HFF-Myc (cell line): ENCODE results near the gene SLC17A5.

Experiments
- DNase-seq: peaks from one replicate; pipeline ENCODE4 v3.0.0-alpha.2; 2011; ENCODE audit warnings: low read depth; ENCODE audit errors: extremely low read depth
- H3K4me3 ChIP-seq: replicated peaks from 2 replicates; pipeline ENCODE4 v1.5.1; 2011; ENCODE audit warnings: low read depth, mild to moderate bottlenecking, control low read depth, low read length
- TF ChIP-seq, protein P1 (sequence below): IDR thresholded peaks from 2 replicates; pipeline ENCODE4 v1.5.1; 2012; ENCODE audit warnings: mild to moderate bottlenecking, low read depth, low read length, control low read depth; ENCODE audit errors: missing control alignments

SLC17A5 gene, protein sequence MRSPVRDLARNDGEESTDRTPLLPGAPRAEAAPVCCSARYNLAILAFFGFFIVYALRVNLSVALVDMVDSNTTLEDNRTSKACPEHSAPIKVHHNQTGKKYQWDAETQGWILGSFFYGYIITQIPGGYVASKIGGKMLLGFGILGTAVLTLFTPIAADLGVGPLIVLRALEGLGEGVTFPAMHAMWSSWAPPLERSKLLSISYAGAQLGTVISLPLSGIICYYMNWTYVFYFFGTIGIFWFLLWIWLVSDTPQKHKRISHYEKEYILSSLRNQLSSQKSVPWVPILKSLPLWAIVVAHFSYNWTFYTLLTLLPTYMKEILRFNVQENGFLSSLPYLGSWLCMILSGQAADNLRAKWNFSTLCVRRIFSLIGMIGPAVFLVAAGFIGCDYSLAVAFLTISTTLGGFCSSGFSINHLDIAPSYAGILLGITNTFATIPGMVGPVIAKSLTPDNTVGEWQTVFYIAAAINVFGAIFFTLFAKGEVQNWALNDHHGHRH

DNA sequence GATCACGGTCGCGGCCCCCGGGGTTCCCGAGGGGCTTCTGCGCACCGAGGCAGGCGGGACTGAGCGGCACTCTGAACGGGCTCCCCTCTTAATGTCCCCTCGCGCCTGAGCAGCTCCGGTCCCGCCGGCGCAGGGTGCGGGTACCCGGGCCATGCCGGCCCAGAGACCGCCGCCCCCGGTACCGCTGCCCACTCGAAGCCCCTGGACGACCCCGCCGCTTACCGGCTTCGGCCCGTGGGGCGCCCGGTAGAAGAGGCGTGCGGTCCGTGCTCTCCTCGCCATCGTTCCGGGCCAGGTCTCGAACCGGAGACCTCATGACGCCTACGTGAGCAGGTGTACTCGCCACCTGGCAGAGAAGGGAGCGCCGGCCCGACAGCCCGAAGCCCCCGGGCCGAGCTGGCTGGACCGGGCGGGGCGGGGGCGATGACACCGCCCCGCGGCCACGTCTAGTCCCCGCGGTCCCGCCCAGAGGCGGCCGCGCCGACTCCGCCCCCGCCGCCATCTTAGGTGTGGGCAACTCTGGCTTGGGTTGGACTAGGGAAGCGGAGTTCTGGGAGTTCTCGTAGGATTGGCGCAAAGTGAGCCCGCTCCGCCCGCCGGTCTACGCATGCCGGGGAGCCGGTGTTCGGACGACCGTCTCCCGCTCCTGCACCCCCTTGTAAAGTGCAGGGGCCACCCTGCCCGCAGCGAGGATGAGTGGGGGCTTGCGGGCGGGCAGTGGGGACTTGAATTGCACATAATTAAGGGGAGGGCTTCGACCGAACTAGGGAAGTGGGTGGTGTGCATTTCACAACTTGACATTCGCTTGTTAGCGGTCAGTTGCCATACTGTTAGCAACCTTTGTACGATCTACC is at the start of gene SLC17A5:
TSS of gene SLC17A5 (minus strand) at position 422 of the 854 bp plus-strand sequence. CDS start at position 316, 106 bp downstream.
- DNase-seq = peak; percentile 73
- H3K4me3 ChIP-seq = peak within 1 kb of the TSS; percentile 83
- TF ChIP-seq, protein P1, sequence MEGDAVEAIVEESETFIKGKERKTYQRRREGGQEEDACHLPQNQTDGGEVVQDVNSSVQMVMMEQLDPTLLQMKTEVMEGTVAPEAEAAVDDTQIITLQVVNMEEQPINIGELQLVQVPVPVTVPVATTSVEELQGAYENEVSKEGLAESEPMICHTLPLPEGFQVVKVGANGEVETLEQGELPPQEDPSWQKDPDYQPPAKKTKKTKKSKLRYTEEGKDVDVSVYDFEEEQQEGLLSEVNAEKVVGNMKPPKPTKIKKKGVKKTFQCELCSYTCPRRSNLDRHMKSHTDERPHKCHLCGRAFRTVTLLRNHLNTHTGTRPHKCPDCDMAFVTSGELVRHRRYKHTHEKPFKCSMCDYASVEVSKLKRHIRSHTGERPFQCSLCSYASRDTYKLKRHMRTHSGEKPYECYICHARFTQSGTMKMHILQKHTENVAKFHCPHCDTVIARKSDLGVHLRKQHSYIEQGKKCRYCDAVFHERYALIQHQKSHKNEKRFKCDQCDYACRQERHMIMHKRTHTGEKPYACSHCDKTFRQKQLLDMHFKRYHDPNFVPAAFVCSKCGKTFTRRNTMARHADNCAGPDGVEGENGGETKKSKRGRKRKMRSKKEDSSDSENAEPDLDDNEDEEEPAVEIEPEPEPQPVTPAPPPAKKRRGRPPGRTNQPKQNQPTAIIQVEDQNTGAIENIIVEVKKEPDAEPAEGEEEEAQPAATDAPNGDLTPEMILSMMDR = no peak

DNA sequence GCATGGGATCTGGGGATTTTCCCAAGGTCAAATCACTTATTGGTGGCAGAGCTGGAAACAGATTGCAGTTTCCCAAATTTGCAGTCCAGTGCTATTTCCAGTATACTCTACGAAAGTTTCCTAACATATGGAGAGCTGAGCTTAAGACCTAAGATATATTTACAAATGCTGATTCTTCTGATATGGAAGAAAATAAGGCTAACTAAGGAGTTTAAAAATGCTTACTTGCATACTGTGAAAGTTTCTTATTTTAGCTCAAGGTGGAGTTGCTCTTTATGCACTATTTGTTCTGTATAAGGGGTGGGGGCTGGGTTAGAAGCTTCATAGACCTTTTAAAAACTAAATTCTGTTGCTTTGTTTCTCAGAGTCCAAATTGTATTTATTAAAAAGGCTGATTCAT is 49.7 kb upstream of the SLC17A5 start:
- no peak overlapping the region for H3K4me3 ChIP-seq
- TF ChIP-seq, protein P1 = no peak
- no peak for DNase-seq

DNA sequence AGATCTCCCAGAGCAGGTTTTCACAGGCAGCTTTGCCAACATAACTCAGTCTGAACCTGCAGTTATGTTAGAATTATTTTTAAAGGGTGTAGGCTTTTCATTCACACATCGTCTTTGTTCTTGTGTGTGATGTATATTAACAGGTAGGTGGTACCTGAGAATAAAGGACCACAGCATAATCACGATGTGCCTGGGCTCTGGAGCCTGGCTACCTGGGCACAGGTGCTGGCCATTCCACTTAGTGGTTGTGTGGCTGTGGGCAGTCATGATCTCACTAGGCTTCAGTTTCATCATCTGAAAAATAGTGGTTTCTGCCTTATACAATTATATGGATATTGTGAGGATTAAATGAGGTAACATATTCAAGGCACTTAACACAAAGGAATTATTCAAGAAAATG is 48.7 kb upstream of the SLC17A5 start:
- no peak overlapping the region for H3K4me3 ChIP-seq
- no peak for DNase-seq
- TF ChIP-seq, protein P1 = no peak

DNA sequence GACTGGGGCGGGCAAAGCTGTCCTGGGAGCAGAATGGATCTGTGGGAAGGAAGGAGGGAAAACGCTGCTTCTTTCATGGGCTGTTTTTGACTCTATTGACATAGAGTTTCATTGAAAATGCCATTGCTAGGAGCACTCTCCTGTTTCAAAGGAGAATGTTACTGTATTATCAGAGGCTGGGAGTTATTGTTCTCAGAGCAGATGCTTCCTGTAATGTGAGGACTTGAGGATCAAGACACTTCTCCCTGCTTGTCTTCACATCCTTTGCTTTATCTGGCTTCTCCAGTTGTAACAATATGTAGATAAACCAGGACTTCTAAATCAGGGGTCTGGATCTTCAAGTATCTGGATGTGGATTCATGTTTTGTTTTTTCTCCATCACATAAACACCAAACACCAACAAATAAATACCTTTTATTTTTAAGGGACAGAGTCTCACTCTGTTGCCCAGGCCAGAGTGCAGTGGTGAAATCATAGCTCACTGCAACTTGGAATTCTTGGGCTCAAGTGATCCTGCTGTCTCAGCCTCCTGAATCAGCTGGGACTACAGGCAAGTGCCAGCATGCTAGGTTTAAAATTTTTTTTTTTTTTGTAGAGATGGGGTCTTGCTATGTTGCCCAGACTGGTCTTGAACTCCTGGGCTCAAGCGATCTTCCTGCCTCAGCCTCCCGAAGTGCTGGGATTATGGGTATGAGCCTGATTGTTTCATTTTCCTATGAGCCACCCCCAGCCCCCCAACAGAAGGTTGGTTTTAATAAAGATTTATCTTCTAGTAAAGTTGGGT is 46.1 kb upstream of the SLC17A5 start:
- no peak for DNase-seq
- TF ChIP-seq, protein P1 = no peak
- H3K4me3 ChIP-seq = no peak overlapping the region

DNA sequence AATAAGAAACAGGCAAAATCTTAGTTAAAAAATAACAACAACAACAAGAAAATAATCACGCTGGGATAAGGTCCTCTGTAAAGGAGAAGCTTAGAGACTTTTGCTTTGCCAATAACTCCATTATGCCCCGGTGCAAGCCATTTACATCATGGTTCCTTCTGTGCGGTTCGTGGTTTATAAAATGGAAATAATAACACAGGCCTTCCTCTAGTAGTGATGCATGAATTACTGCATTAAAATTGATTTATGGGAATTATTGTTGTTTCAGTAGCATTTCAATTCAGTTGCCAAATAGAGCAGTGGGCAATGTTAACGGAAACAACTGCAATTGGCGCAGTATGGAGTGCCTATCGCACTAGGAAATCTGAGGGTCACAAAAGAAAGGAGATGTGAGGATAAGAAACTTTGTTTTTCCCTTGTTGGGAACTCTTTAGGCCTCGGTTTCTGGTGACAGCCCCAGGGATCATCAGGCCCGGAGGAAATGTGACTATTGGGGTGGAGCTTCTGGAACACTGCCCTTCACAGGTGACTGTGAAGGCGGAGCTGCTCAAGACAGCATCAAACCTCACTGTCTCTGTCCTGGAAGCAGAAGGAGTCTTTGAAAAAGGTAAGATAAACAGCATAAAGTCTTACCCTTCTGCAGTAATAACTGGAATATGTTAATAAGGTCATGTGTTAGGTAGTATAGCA is 43.3 kb upstream of the SLC17A5 start:
- H3K4me3 ChIP-seq = peak overlapping the region; percentile 57
- DNase-seq = no peak
- TF ChIP-seq, protein P1 = no peak
